GM23338 (cell line): ENCODE results near the gene ZNF335. TPM values are rescaled to one million over a fixed set of nuclear protein-coding genes. Genes with fewer than 3 reads are reported as not detected.

Experiments
- ATAC-seq: fragments of 200-7000 bp; cut with Tn5 transposase; 3 replicates; pipeline ENCODE4 v1.9.1; 2020
- DNase-seq: peaks from one replicate; pipeline ENCODE4 v3.0.0-alpha.2; 2015; ENCODE audit warnings: low spot score
- H2AFZ ChIP-seq: fragments of 200-600 bp; sonication (generic); 2 replicates; pipeline ENCODE4 v1.8.0; 2016; ENCODE audit warnings: antibody characterized with exemption, mild to moderate bottlenecking, moderate library complexity
- H3F3A ChIP-seq: fragments of 200-600 bp; sonication (generic); replicated peaks from 2 replicates; pipeline ENCODE4 v1.8.0; 2017; ENCODE audit warnings: antibody characterized with exemption, mixed run types, low read depth
- H3K27ac ChIP-seq: fragments of 200-600 bp; sonication (generic); 2 replicates; pipeline ENCODE4 v1.6.1; 2016; ENCODE audit warnings: low read depth
- H3K27me3 ChIP-seq: fragments of 200-600 bp; sonication (generic); 2 replicates; pipeline ENCODE4 v1.8.0; 2016; ENCODE audit warnings: mild to moderate bottlenecking, mixed run types, moderate library complexity; ENCODE audit not compliant: insufficient read depth
- H3K36me3 ChIP-seq: fragments of 200-600 bp; sonication (generic); 2 replicates; pipeline ENCODE4 v1.8.0; 2016; ENCODE audit warnings: mild to moderate bottlenecking; ENCODE audit not compliant: insufficient read depth
- H3K4me1 ChIP-seq: fragments of 200-600 bp; sonication (generic); 2 replicates; pipeline ENCODE4 v1.8.0; 2016; ENCODE audit warnings: mild to moderate bottlenecking, moderate library complexity; ENCODE audit not compliant: insufficient read depth
- H3K4me2 ChIP-seq: fragments of 200-600 bp; sonication (generic); 2 replicates; pipeline ENCODE4 v1.7.1; 2017; ENCODE audit warnings: mixed run types
- H3K4me3 ChIP-seq: fragments of 200-600 bp; sonication (generic); 2 replicates; pipeline ENCODE4 v1.6.1; 2016; ENCODE audit warnings: mixed run types
- H3K79me2 ChIP-seq: fragments of 200-600 bp; sonication (generic); replicated peaks from 2 replicates; pipeline ENCODE4 v1.8.0; 2017; ENCODE audit warnings: mild to moderate bottlenecking; ENCODE audit not compliant: insufficient read depth
- H3K9me2 ChIP-seq: fragments of 200-600 bp; sonication (generic); 2 replicates; pipeline ENCODE4 v1.8.0; 2017; ENCODE audit not compliant: insufficient read depth
- H4K20me1 ChIP-seq: fragments of 200-600 bp; sonication (generic); replicated peaks from 2 replicates; pipeline ENCODE4 v1.8.0; 2017; ENCODE audit warnings: mild to moderate bottlenecking; ENCODE audit not compliant: insufficient read depth
- H3K27ac Mint-ChIP-seq: 2 replicates; pipeline ENCODE4 v1.8.0; 2020; ENCODE audit warnings: inconsistent platforms, mild to moderate bottlenecking, moderate library complexity, mixed read lengths
- H3K27me3 Mint-ChIP-seq: 3 replicates; pipeline ENCODE4 v1.8.0; 2022; ENCODE audit warnings: low read depth, mild to moderate bottlenecking, moderate library complexity, mixed read lengths, inconsistent platforms; ENCODE audit not compliant: insufficient read depth, poor library complexity
- H3K36me3 Mint-ChIP-seq: 3 replicates; pipeline ENCODE4 v1.8.0; 2021; ENCODE audit warnings: low read depth, mild to moderate bottlenecking, inconsistent platforms, moderate library complexity, mixed read lengths
- H3K4me1 Mint-ChIP-seq: 3 replicates; pipeline ENCODE4 v1.8.0; 2020; ENCODE audit warnings: mild to moderate bottlenecking, inconsistent platforms, mixed read lengths
- H3K4me3 Mint-ChIP-seq: 3 replicates; pipeline ENCODE4 v1.8.0; 2021; ENCODE audit warnings: moderate library complexity, mild to moderate bottlenecking, inconsistent platforms, mixed read lengths
- H3K9me3 Mint-ChIP-seq: 3 replicates; pipeline ENCODE4 v1.8.0; 2020; ENCODE audit warnings: moderate library complexity, mild to moderate bottlenecking, inconsistent platforms, mixed read lengths
- CREB1 ChIP-seq: fragments of 250-450 bp; sonication (Bioruptor Pico); IDR thresholded peaks from 2 replicates; pipeline ENCODE4 v1.5.0; 2020; ENCODE audit warnings: low read depth, mild to moderate bottlenecking, moderate library complexity
- CTCF ChIP-seq, 2 experiments: fragments of 200-600 bp in 1 of 2; sonication (generic) in 1 of 2; conservative IDR thresholded peaks; 2 replicates each; pipeline versions ENCODE4 v1.5.1 to v1.6.1; 2016 to 2017; ENCODE audit warnings: antibody characterized with exemption in 2 of 2, low read depth in 2 of 2, mild to moderate bottlenecking in 2 of 2, moderate library complexity in 1 of 2
- ETS1 ChIP-seq: IDR thresholded peaks from 2 replicates; pipeline ENCODE4 v1.6.1; 2016; ENCODE audit warnings: antibody characterized with exemption
- EZH2 ChIP-seq: fragments of 200-600 bp; sonication (generic); IDR thresholded peaks from one replicate; pipeline ENCODE4 v1.8.0; 2017; ENCODE audit warnings: antibody characterized with exemption, mild to moderate bottlenecking, low read depth; ENCODE audit not compliant: unreplicated experiment
- EZH2phosphoT487 ChIP-seq: fragments of 200-600 bp; sonication (generic); IDR thresholded peaks from one replicate; pipeline ENCODE4 v1.8.1; 2018; ENCODE audit warnings: antibody characterized with exemption; ENCODE audit not compliant: unreplicated experiment
- JUNB ChIP-seq: IDR thresholded peaks from one replicate; pipeline ENCODE4 v1.6.1; 2016; ENCODE audit warnings: antibody characterized with exemption; ENCODE audit not compliant: unreplicated experiment
- NANOG ChIP-seq: IDR thresholded peaks from 2 replicates; pipeline ENCODE4 v1.6.1; 2016; ENCODE audit warnings: antibody characterized with exemption, borderline replicate concordance
- POLR2AphosphoS5 ChIP-seq: IDR thresholded peaks from 2 replicates; pipeline ENCODE4 v1.6.1; 2016; ENCODE audit warnings: antibody characterized with exemption, low read depth
- STAT1 ChIP-seq: IDR thresholded peaks from one replicate; pipeline ENCODE4 v1.6.1; 2016; ENCODE audit warnings: antibody characterized with exemption; ENCODE audit not compliant: unreplicated experiment
- ZNF114 ChIP-seq: fragments of 250-450 bp; sonication (Bioruptor Pico); IDR thresholded peaks from 2 replicates; pipeline ENCODE4 v1.5.0; 2020; ENCODE audit warnings: mild to moderate bottlenecking, moderate library complexity
- ZNF331 ChIP-seq: fragments of 250-450 bp; sonication (Bioruptor Pico); IDR thresholded peaks from 2 replicates; pipeline ENCODE4 v1.5.0; 2020; ENCODE audit warnings: low read depth, mild to moderate bottlenecking, moderate library complexity
- ZNF462 ChIP-seq: fragments of 250-450 bp; sonication (Bioruptor Pico); IDR thresholded peaks from 2 replicates; pipeline ENCODE4 v1.5.0; 2020; ENCODE audit warnings: mild to moderate bottlenecking, moderate library complexity
- polyA plus RNA-seq: library from polyadenylated mRNA; unstranded; fragments of >200 nt; fragmentation: Nextera tagmentation; extraction: Ambion mirVana; gene quantifications from 2 replicates; pipeline ENCODE4 v1.2.1, GENCODE V29; 2016
- total RNA-seq: library from RNA; depleted of rRNA; stranded (reverse); fragments of >200 nt; shearing (Covaris generic); gene quantifications from 2 replicates; pipeline ENCODE4 v1.2.3, GENCODE V29; 2014
- TF ChIP-seq, protein P1 (sequence below): IDR thresholded peaks from one replicate; pipeline ENCODE4 v1.6.1; 2018; ENCODE audit warnings: antibody characterized with exemption; ENCODE audit not compliant: unreplicated experiment

Gene ZNF335
- total and polyA plus RNA-seq, 2 experiments from 2014 or later = 7.4 to 24.2 TPM

DNA sequence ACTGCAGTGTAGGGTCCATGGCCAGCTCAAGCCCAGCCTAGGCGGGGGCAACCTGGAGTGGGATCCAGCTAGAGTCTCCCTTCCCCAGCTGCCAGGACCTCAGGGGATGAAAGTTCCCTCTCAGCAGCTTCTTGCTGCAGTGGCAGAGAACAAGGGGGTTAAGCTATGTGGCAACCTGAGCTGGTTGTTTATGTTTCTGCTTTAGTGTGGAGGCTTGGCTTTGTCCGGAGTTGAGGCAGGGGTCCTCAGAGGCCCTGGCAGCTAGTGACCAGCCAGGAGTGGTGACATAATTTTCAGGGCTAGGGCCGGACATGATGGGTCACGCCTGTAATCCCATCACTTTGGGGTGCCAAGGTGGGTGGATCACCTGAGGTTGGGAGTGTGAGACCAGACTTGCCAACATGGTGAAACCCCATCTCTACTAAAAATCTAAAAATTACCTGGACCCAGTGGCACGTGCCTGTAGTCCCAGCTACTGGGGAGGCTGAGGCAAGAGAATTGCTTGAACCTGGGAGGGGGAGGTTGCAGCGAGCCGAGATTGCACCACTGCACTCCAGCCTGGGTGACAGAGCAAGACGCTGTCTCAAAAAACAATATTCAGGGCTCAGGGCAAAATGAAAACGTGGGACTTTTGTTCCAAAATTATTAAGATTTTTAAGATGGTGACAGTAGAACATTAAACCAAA lies 46.0 kb downstream of the ZNF335 start:
- no peaks in the 10 kb centered on the region for H3K4me1 ChIP-seq
- TF ChIP-seq ZNF114 (CRISPR knock-in tag) (no peak), STAT1 (no peak), ETS1 (no peak), JUNB (no peak), ZNF462 (no peak), CREB1 (CRISPR knock-in tag) (no peak), EZH2 (no peak), CTCF (conservative IDR thresholded peaks at IDR 0.05; ENCODE audit: low read depth in 2 of 2) (no peak), NANOG (no peak), POLR2AphosphoS5 (no peak), ZNF331 (CRISPR knock-in tag) (no peak), EZH2phosphoT487 (no peak)
- TF ChIP-seq, protein P1, sequence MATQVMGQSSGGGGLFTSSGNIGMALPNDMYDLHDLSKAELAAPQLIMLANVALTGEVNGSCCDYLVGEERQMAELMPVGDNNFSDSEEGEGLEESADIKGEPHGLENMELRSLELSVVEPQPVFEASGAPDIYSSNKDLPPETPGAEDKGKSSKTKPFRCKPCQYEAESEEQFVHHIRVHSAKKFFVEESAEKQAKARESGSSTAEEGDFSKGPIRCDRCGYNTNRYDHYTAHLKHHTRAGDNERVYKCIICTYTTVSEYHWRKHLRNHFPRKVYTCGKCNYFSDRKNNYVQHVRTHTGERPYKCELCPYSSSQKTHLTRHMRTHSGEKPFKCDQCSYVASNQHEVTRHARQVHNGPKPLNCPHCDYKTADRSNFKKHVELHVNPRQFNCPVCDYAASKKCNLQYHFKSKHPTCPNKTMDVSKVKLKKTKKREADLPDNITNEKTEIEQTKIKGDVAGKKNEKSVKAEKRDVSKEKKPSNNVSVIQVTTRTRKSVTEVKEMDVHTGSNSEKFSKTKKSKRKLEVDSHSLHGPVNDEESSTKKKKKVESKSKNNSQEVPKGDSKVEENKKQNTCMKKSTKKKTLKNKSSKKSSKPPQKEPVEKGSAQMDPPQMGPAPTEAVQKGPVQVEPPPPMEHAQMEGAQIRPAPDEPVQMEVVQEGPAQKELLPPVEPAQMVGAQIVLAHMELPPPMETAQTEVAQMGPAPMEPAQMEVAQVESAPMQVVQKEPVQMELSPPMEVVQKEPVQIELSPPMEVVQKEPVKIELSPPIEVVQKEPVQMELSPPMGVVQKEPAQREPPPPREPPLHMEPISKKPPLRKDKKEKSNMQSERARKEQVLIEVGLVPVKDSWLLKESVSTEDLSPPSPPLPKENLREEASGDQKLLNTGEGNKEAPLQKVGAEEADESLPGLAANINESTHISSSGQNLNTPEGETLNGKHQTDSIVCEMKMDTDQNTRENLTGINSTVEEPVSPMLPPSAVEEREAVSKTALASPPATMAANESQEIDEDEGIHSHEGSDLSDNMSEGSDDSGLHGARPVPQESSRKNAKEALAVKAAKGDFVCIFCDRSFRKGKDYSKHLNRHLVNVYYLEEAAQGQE = no peak
- H2AFZ ChIP-seq = no peak overlapping the region
- Mint-ChIP-seq H3K9me3 (no peaks in the 10 kb centered on the region), H3K4me1 (peaks cover 17% of the 10 kb centered on the region), H3K4me3 (no peak overlapping the region), H3K27me3 (peaks cover 12% of the 10 kb centered on the region), H3K27ac (peak overlapping the region; percentile 38; the same call in 1 of the 2 replicates), H3K36me3 (no peaks in the 10 kb centered on the region; the same call in 2 of the 3 replicates)
- no peaks in the 10 kb centered on the region for H4K20me1 ChIP-seq
- H3K27me3 ChIP-seq = no peaks in the 10 kb centered on the region
- no peaks in the 10 kb centered on the region for H3K79me2 ChIP-seq
- no peak overlapping the region for H3K4me2 ChIP-seq
- no peak overlapping the region for H3K27ac ChIP-seq
- no peak overlapping the region for H3K4me3 ChIP-seq
- DNase-seq = no peak
- H3K9me2 ChIP-seq = no peaks in the 10 kb centered on the region
- H3F3A ChIP-seq = no peaks in the 10 kb centered on the region
- peak; percentile 74 for ATAC-seq
- H3K36me3 ChIP-seq = no peaks in the 10 kb centered on the region
